K562 (cell line): ENCODE data around the gene ORAI3. TPM values are rescaled to one million over a fixed set of nuclear protein-coding genes. Genes with fewer than 3 reads are reported as not detected.

ENCODE experiments used
- ATAC-seq: fragments of 200-7000 bp; cut with Tn5 transposase; 3 replicates; pipeline ENCODE4 v1.9.1; 2020; ENCODE audit warnings: moderate library complexity
- BruUV-seq: library from RNA; stranded (reverse); fragments of 400-500 nt; replicated peaks from 2 replicates; lab custom pipeline; 2021; lab: Mats Ljungman, UMichigan
- CTCF ChIA-PET: fragments of 300-600 bp; formaldehyde crosslinking; extraction: SDS; loops from one replicate; lab custom pipeline; 2021; ENCODE audit warnings: low intra/inter-chr PET ratio; lab: Yijun Ruan, JAX
- POLR2A ChIA-PET: fragments of 300-600, 350-650 bp; sonication (Branson Sonifier 250); formaldehyde crosslinking; extraction: SDS; loops from one replicate; lab custom pipeline; 2021; ENCODE audit warnings: antibody characterized with exemption, inconsistent platforms; lab: Yijun Ruan, JAX
- DNase-seq, 4 experiments: peaks; one replicate each; pipeline versions ENCODE4 v3.0.0 to v3.0.0-alpha.2; 2011 to 2018; ENCODE audit warnings: low spot score in 3 of 4, mixed read lengths in 3 of 4; ENCODE audit errors: extremely low read depth in 1 of 4
- FAIRE-seq: peaks from 2 replicates; lab custom pipeline; 2011; peaks lifted over from hg19 to GRCh38; lab: Jason Lieb, UNC
- H2AFZ ChIP-seq: 2 replicates; pipeline ENCODE4 v1.6.0; 2011; ENCODE audit warnings: low read depth, low read length, control low read depth, inconsistent platforms
- H3K27ac ChIP-seq: fragments of 200-600 bp; 3 replicates; pipeline ENCODE4 v1.8.0; 2011; ENCODE audit warnings: low read depth, mild to moderate bottlenecking, control low read depth, inconsistent platforms, low read length, moderate library complexity, mixed read lengths; ENCODE audit errors: extremely low read depth
- H3K27me3 ChIP-seq, 2 experiments: fragments of 300-600 bp in 1 of 2; 2 replicates in 1 of 2; 3 replicates in 1 of 2; pipeline versions ENCODE4 v1.6.0 to v1.8.0; 2011; ENCODE audit warnings: inconsistent platforms in 2 of 2, low read length in 2 of 2, mild to moderate bottlenecking in 1 of 2, mixed read lengths in 1 of 2, moderate library complexity in 1 of 2; ENCODE audit not compliant: control insufficient read depth in 2 of 2, insufficient read depth in 2 of 2
- H3K36me3 ChIP-seq: fragments of 300-600 bp; 3 replicates; pipeline ENCODE4 v1.8.0; 2011; ENCODE audit warnings: mild to moderate bottlenecking, low read length, inconsistent platforms; ENCODE audit not compliant: control insufficient read depth, insufficient read depth
- H3K4me1 ChIP-seq, 2 experiments: fragments of 200-600 bp in 1 of 2; replicated peaks in 1 of 2; 2 replicates in 1 of 2; 3 replicates in 1 of 2; pipeline versions ENCODE4 v1.5.1 to v1.8.0; 2011; ENCODE audit warnings: inconsistent platforms in 2 of 2, low read length in 2 of 2, mild to moderate bottlenecking in 1 of 2, mixed read lengths in 1 of 2, moderate library complexity in 1 of 2; ENCODE audit not compliant: control insufficient read depth in 2 of 2, insufficient read depth in 2 of 2
- H3K4me2 ChIP-seq: 2 replicates; pipeline ENCODE4 v1.6.1; 2011; ENCODE audit warnings: low read length, control low read depth, inconsistent platforms, mixed read lengths; ENCODE audit not compliant: insufficient read depth
- H3K4me3 ChIP-seq: fragments of 200-600 bp; sonication (generic), shearing (Covaris generic); 2 replicates; pipeline ENCODE4 v1.5.1; 2016; ENCODE audit warnings: control low read depth, inconsistent platforms
- H3K79me2 ChIP-seq: fragments of 200-600 bp; 3 replicates; pipeline ENCODE4 v1.8.0; 2011; ENCODE audit warnings: low read length, inconsistent platforms; ENCODE audit not compliant: control insufficient read depth, insufficient read depth
- H3K9ac ChIP-seq, 2 experiments: 2 replicates each; pipeline versions ENCODE4 v1.6.0 to v1.6.1; 2011; ENCODE audit warnings: low read depth in 2 of 2, low read length in 2 of 2, control low read depth in 1 of 2, inconsistent platforms in 1 of 2, mild to moderate bottlenecking in 1 of 2, mixed read lengths in 1 of 2; ENCODE audit not compliant: insufficient read depth in 1 of 2
- H3K9me1 ChIP-seq: one replicate; pipeline ENCODE4 v1.6.0; 2011; ENCODE audit warnings: inconsistent platforms, mild to moderate bottlenecking, low read length, moderate library complexity; ENCODE audit not compliant: control insufficient read depth, insufficient read depth
- H3K9me3 ChIP-seq: replicated peaks from 2 replicates; pipeline ENCODE4 v1.5.1; 2011; ENCODE audit warnings: low read depth, low read length, inconsistent platforms; ENCODE audit not compliant: control insufficient read depth, insufficient read depth
- H4K20me1 ChIP-seq: replicated peaks from 2 replicates; pipeline ENCODE4 v1.6.1; 2011; ENCODE audit warnings: low read length, inconsistent platforms, mixed read lengths; ENCODE audit not compliant: control insufficient read depth, insufficient read depth
- BMI1 ChIP-seq: fragments of 150-350 bp; IDR thresholded peaks from 2 replicates; pipeline ENCODE4 v1.6.1; 2014; ENCODE audit warnings: low read length
- ETV5 ChIP-seq: sonication (generic); formaldehyde crosslinking; IDR thresholded peaks from 2 replicates; pipeline ENCODE4 v1.4.0; 2020; ENCODE audit warnings: low read depth, mild to moderate bottlenecking, missing genetic modification reagents
- JUNB ChIP-seq: fragments of 450-650 bp; formaldehyde crosslinking; conservative IDR thresholded peaks from 2 replicates; pipeline ENCODE4 v1.4.0; 2020; ENCODE audit warnings: mild to moderate bottlenecking
- KAT8 ChIP-seq: fragments of 450-650 bp; IDR thresholded peaks from 2 replicates; pipeline ENCODE4 v1.6.1; 2016; ENCODE audit warnings: low read depth, mild to moderate bottlenecking
- MBD2 ChIP-seq: sonication (generic); IDR thresholded peaks from 2 replicates; pipeline ENCODE4 v1.6.1; 2016; ENCODE audit warnings: low read depth, borderline replicate concordance
- PREB ChIP-seq: sonication (generic); formaldehyde crosslinking; IDR thresholded peaks from 2 replicates; pipeline ENCODE4 v1.8.1; 2023; ENCODE audit warnings: mild to moderate bottlenecking, missing genetic modification reagents
- PTBP1 ChIP-seq: fragments of 200-400 bp; formaldehyde crosslinking; IDR thresholded peaks from 2 replicates; pipeline ENCODE4 v1.6.1; 2017; ENCODE audit warnings: low read depth, low read length
- RBM15 ChIP-seq: fragments of 200-400 bp; formaldehyde crosslinking; IDR thresholded peaks from 2 replicates; pipeline ENCODE4 v1.6.1; 2018; ENCODE audit warnings: mild to moderate bottlenecking, low read length, moderate library complexity; ENCODE audit not compliant: insufficient read depth
- RCOR1 ChIP-seq, 2 experiments: IDR thresholded peaks; 2 replicates each; pipeline ENCODE4 v1.6.1; 2012; ENCODE audit warnings: low read depth in 2 of 2, low read length in 2 of 2, borderline replicate concordance in 1 of 2, improper control_type of control experiment in 1 of 2
- SP1 ChIP-seq: sonication (generic); formaldehyde crosslinking; IDR thresholded peaks from 2 replicates; pipeline ENCODE4 v1.8.1; 2022; ENCODE audit warnings: mild to moderate bottlenecking, missing genetic modification reagents
- TBP ChIP-seq: optimal IDR thresholded peaks from 2 replicates; pipeline ENCODE3; 2011; ENCODE audit warnings: low read depth, low read length, improper control_type of control experiment
- U2AF2 ChIP-seq: fragments of 200-400 bp; formaldehyde crosslinking; optimal IDR thresholded peaks from 2 replicates; pipeline ENCODE3; 2017; ENCODE audit warnings: low read depth, mild to moderate bottlenecking, low read length
- ZBTB1 ChIP-seq: sonication (generic); formaldehyde crosslinking; IDR thresholded peaks from 2 replicates; pipeline ENCODE4 v1.8.1; 2023; ENCODE audit warnings: missing genetic modification reagents, low read depth, mild to moderate bottlenecking, borderline replicate concordance
- ZBTB33 ChIP-seq: sonication (generic); formaldehyde crosslinking; IDR thresholded peaks from 2 replicates; pipeline ENCODE4 v1.8.1; 2023; ENCODE audit warnings: mild to moderate bottlenecking, missing genetic modification reagents
- ZC3H11A ChIP-seq: IDR thresholded peaks from 2 replicates; pipeline ENCODE4 v1.6.1; 2012; ENCODE audit warnings: low read depth, low read length, improper control_type of control experiment
- ZNF124 ChIP-seq: sonication (generic); formaldehyde crosslinking; IDR thresholded peaks from 2 replicates; pipeline ENCODE4 v1.8.1; 2022; ENCODE audit warnings: missing genetic modification reagents
- ZNF274 ChIP-seq: IDR thresholded peaks from 2 replicates; pipeline ENCODE4 v1.6.1; 2011; ENCODE audit warnings: low read depth, mild to moderate bottlenecking, low read length, moderate library complexity, borderline replicate concordance
- ZNF668 ChIP-seq: fragments of 250-450 bp; sonication (Bioruptor Pico); IDR thresholded peaks from 2 replicates; pipeline ENCODE4 v1.8.0; 2022; ENCODE audit warnings: mild to moderate bottlenecking, inconsistent platforms
- WGBS: fragments of 100-300 bp; shearing (Covaris generic); methylation state at CpG from one replicate; pipeline ENCODE4 v1.1.6; 2016; ENCODE audit warnings: low coverage, mixed read lengths; ENCODE audit not compliant: insufficient coverage; ENCODE audit errors: missing lambda C conversion rate; 5-methylcytosine and 5-hydroxymethylcytosine counted together
- in situ Hi-C: fragments of 300-500 bp; cut with MboI; formaldehyde crosslinking; loops from 4 replicates; pipeline ENCODE4 v1.15.0; 2018; ENCODE audit warnings: inconsistent platforms, mixed read lengths
- intact Hi-C: fragments of 100-400 bp; cut with micrococcal nuclease; formaldehyde crosslinking; loops from 2 replicates; pipeline ENCODE4 v1.14.2; 2022
- polyA plus RNA-seq, 8 experiments: library from polyadenylated mRNA; depleted of rRNA in 4 of 8; stranded (reverse) in 5 of 8; unstranded in 3 of 8; fragments of >200 nt; fragmentation: Nextera tagmentation in 2 of 8; fragmentation: Illumina TruSeq in 1 of 8; extraction: Ambion mirVana in 2 of 8; extraction: Trizol in 1 of 8; gene quantifications; 2 replicates each; pipeline versions ENCODE4 v1.2.1 to v1.2.3, GENCODE V29; 2011 to 2014; ENCODE audit warnings: inconsistent platforms in 1 of 8, missing spikeins in 1 of 8
- total RNA-seq, 7 experiments: library from RNA; depleted of rRNA in 6 of 7; stranded (reverse); fragments of >200 nt in 6 of 7; fragmentation: Illumina TruSeq in 2 of 7; extraction: Trizol in 2 of 7; gene quantifications; 2 replicates each; pipeline versions ENCODE4 v1.2.1 to v1.2.3, GENCODE V29; 2011 to 2021; ENCODE audit warnings: low replicate concordance in 1 of 7

The ORAI3 gene
- total and polyA plus RNA-seq, 9 of the 15 experiments (the other 6 are each of a cell fraction or from before 2014, with no cell fraction given) = 4.9 to 23.3 (median 14.1) TPM

GRCh38 chr16:30947859-30948666 is 805 bp upstream of the ORAI3 start:
- no peaks in the 10 kb centered on the region for H3K27me3 ChIP-seq
- DNase-seq (peak; percentile 63 to 73 (median 68)), FAIRE-seq (peak; percentile 70), ATAC-seq (peak; percentile 52)
- H3K4me3 ChIP-seq = peak overlapping the region; percentile 83
- H3K9ac ChIP-seq = peak overlapping the region in 1 of 2 experiments; percentile 94; a peak in 2 of 4 replicates
- POLR2A ChIA-PET = interaction anchor here (0.5 to 1.2 kb wide), 3 partner anchors 40 to 232 kb away, joined by 3 to 4 read pairs (median 3); partner anchors contain the start of gene FUS
- H3K79me2 ChIP-seq = peaks cover 29% of the 10 kb centered on the region
- H3K4me1 ChIP-seq = peaks cover 18 to 46% of the 10 kb centered on the region in 2 experiments
- peak overlapping the region; percentile 98; the same call in 1 of the 2 replicates for H3K4me2 ChIP-seq
- H3K9me1 ChIP-seq = peaks cover 4% of the 10 kb centered on the region
- H3K36me3 ChIP-seq = peaks cover 44% of the 10 kb centered on the region; the same call in 2 of the 3 replicates
- CTCF ChIA-PET = no interaction called here
- 63% methylated on average over 17 of the region's 44 CpGs for WGBS
- no peaks in the 10 kb centered on the region for H4K20me1 ChIP-seq
- in situ Hi-C loops = no loop called here
- no peaks in the 10 kb centered on the region for H3K9me3 ChIP-seq
- BruUV-seq = no TSS peak
- 0 out of 2 replicates have a peak overlapping the region, but pooled peaks have one; percentile 35 for H2AFZ ChIP-seq
- intact Hi-C loops = no loop called here
- peak overlapping the region; percentile 87; the same call in 1 of the 3 replicates for H3K27ac ChIP-seq
- no peak for TF ChIP-seq ZNF124 (CRISPR knock-in tag)
- no peak for TF ChIP-seq KAT8
- no peak for TF ChIP-seq PTBP1
- TF ChIP-seq SP1 (CRISPR knock-in tag) = peak; percentile 41; the same call in 1 of the 2 replicates
- peak; percentile 94 for TF ChIP-seq ZBTB33
- TF ChIP-seq ZNF274 = no peak
- TF ChIP-seq ZNF668 (CRISPR knock-in tag) = no peak
- 0 out of 2 replicates have a peak, but pooled peaks have one; percentile 43 for TF ChIP-seq MBD2
- TF ChIP-seq RBM15 = no peak
- TF ChIP-seq ETV5 (CRISPR knock-in tag) = no peak
- no peak for TF ChIP-seq RCOR1 (IDR thresholded peaks at IDR 0.05; ENCODE audit: borderline replicate concordance in 1 of 2, low read depth in 2 of 2, low read length in 2 of 2)
- peak; percentile 19 for TF ChIP-seq TBP
- TF ChIP-seq JUNB (CRISPR knock-in tag) = no peak
- TF ChIP-seq ZBTB1 (CRISPR knock-in tag) = no peak
- TF ChIP-seq PREB (CRISPR knock-in tag) = no peak
- TF ChIP-seq ZC3H11A = no peak
- peak; percentile 94 for TF ChIP-seq BMI1
- no peak for TF ChIP-seq U2AF2
